ENCODE results near the gene PTTG1IP. TPM values are rescaled to one million over a fixed set of nuclear protein-coding genes. Genes with fewer than 3 reads are reported as not detected.

PTTG1IP gene
- total and polyA plus RNA-seq, 10 of the 15 experiments (the other 5 are each of a cell fraction or from before 2014, with no cell fraction given) = 2.4 to 56.4 (median 44.4) TPM

- TF ChIP-seq ELK1 (IDR thresholded peaks at IDR 0.05; ENCODE audit: low read depth, low read length) = peak; percentile 88
- peak; percentile 88 for TF ChIP-seq HDGF (IDR thresholded peaks at IDR 0.05)
- TF ChIP-seq YY1 (IDR thresholded peaks at IDR 0.05; ENCODE audit: low read depth, low read length) = peak; percentile 32; the same call in 1 of the 2 replicates
- peak; percentile 43; the same call in 1 of the 2 replicates for TF ChIP-seq MAX (IDR thresholded peaks at IDR 0.05; ENCODE audit: low read depth, low read length)
- no peak for TF ChIP-seq CTCF (IDR thresholded peaks at IDR 0.05 in 2 of 3, conservative IDR thresholded peaks at IDR 0.05 in 1 of 3; ENCODE audit: control insufficient read depth in 2 of 3, extremely low read depth in 1 of 3, insufficient read depth in 1 of 3, low read depth in 3 of 3, low read length in 3 of 3)
- 0 out of 2 replicates have a peak, but pooled peaks have one; percentile 7 for TF ChIP-seq ATF3 (IDR thresholded peaks at IDR 0.05; ENCODE audit: borderline replicate concordance, extremely low read depth, low read depth, low read length)
- TF ChIP-seq PBX3 (IDR thresholded peaks at IDR 0.05; ENCODE audit: insufficient replicate concordance, low read depth, low read length) = no peak
- TF ChIP-seq BHLHE40 (IDR thresholded peaks at IDR 0.05; ENCODE audit: borderline replicate concordance in 1 of 2, low read depth in 2 of 2, low read length in 1 of 2) = peak; percentile 91 to 97
- peak; percentile 56; the same call in 1 of the 2 replicates for TF ChIP-seq LARP7 (IDR thresholded peaks at IDR 0.05)
- TF ChIP-seq TCF3 (IDR thresholded peaks at IDR 0.05; ENCODE audit: borderline replicate concordance, insufficient read depth, low read depth, low read length) = no peak
These were observed at the start of gene PTTG1IP (continued) for GRCh38 chr21:44873356-44874239.
